ENCODE data around the gene CEP55.

GRCh38 chr10:93503075-93503474 is 6.7 kb downstream of the CEP55 start:
- TF ChIP-seq CTCF (IDR thresholded peaks at IDR 0.05 in 2 of 3, conservative IDR thresholded peaks at IDR 0.05 in 1 of 3; ENCODE audit: insufficient read depth in 2 of 3, low read depth in 1 of 3, low read length in 3 of 3) (no peak), CBX5 (IDR thresholded peaks at IDR 0.05; ENCODE audit: borderline replicate concordance, low read depth) (no peak), HDAC2 (IDR thresholded peaks at IDR 0.05) (no peak), ZNF175 (CRISPR knock-in tag; IDR thresholded peaks at IDR 0.05; ENCODE audit: low read depth) (no peak), SMARCB1 (IDR thresholded peaks at IDR 0.05; ENCODE audit: insufficient read length, low read depth) (no peak), HCFC1 (IDR thresholded peaks at IDR 0.05; ENCODE audit: low read depth, low read length) (no peak), ELF1 (tag; IDR thresholded peaks at IDR 0.05) (no peak), NR1H2 (CRISPR knock-in tag; IDR thresholded peaks at IDR 0.05) (no peak), ZNF274 (IDR thresholded peaks at IDR 0.05; ENCODE audit: borderline replicate concordance, low read depth, low read length) (no peak)

Data from K562 (cell line).